Lung microvascular endothelial cell (primary cell): ENCODE results near the gene FAM151B. TPM values are rescaled to one million over a fixed set of nuclear protein-coding genes. Genes with fewer than 3 reads are reported as not detected.

Experiments used
- DNase-seq, 2 donors: peaks; one replicate each; pipeline versions ENCODE4 v3.0.0 to v3.0.0-alpha.2; 2010; ENCODE audit warnings: low read depth in 2 of 2
- total RNA-seq: library from RNA; depleted of rRNA; stranded (reverse); fragments of >200 nt; gene quantifications from 2 replicates; pipeline ENCODE4 v1.2.1, GENCODE V29; 2014

The FAM151B gene
- total RNA-seq, 1 donor from 2014 or later: 2.0 TPM

DNA sequence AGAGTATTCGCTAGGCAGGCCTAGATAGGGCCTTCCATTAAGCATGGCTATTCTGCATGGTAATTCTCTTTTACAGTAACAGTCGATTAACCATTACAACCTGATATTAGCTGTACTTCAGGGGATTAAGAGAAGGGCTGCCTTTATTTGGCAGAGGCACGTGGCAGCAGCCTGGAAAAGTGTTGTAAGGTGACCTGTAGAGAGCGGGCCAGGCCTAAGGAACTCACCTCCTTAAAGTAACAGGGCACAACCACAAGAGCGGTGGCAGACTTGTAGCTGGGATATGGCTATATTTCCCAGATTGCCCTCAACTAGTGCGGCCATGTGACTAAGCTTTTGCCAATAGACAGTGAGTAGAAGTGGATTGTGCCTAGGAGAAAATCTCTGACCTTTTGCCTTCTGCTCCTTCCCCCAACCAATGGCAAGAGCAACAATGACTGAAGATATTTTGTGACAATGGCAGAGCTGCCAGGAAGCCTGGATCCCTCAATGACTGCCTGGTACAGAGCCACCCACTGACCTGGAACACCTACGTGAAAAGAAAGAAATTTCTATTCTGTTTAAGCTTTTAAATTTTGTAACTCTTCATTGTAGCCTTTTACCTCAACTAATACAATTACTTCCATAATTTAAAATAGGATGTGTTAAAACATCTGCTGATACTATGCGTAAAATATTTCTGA, 101.1 kb downstream of the FAM151B start:
- no peak for DNase-seq

DNA sequence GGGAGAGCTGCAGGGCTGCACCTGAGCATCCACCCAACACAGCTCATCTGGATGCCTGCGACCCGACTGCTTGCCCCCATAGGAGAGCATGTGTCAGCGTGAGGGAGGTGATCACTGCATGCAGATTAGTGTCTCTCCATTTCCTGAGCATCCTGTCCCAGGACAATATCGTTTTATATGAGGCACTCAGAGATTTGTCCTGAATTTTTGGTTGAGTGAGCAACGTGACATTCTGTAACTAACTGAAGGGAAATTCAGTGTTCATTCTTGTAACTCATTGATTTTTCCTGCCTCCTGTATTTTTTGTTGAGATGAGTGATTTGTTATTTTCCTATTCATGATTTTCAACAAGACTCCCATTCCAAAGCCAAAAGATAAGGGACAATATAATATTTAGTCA, 102.9 kb downstream of the FAM151B start:
- DNase-seq: no peak

GRCh38 chr5:80591352-80591751, 103.5 kb downstream of the FAM151B start:
- no peak for DNase-seq

DNA sequence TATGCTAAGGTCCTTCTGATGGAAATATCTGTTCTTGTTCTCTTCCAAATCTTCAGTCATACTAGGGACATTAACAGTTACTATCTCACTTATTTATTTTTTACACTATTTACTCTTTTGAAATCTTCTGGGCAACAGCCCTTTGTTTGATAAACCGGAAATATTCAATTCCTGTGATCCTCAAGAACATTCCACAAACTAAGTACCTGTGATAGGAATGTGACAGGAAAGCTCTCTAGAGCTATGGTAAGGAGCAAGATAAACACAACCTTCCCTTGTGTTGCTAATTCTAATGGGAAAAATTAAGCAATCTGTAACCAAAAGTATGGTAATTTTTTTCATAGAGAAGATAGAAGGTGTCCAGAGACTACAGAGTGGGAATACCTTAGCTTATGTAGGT, 104.2 kb downstream of the FAM151B start:
- no peak for DNase-seq

Other genes with a start within 250 kb of the FAM151B start
- gene SERINC5, start 232.1 kb upstream of the FAM151B start, total RNA-seq: 12.2 and 20.4 TPM in 2 replicates
- gene SPZ1, start 168.1 kb upstream of the FAM151B start, total RNA-seq: not detected in 2 replicates
- 21.6 and 33.5 TPM in 2 replicates for gene ZFYVE16, start 80.0 kb upstream of the FAM151B start, total RNA-seq
- gene ANKRD34B, start 82.2 kb downstream of the FAM151B start, total RNA-seq: not detected in 2 replicates
- 5.6 and 6.3 TPM in 2 replicates for gene MSH3, start 166.6 kb downstream of the FAM151B start, total RNA-seq
- 6.5 and 13.3 TPM in 2 replicates for gene DHFR, start 166.9 kb downstream of the FAM151B start, total RNA-seq